HG03159 (cell line): ENCODE measurements around the gene NBPF1.
"Not testable (repeated sequence)": the region's sequence is repeated elsewhere in the genome, so short reads cannot be mapped to it uniquely, and the experiment has no call there.

ENCODE experiments used
- ATAC-seq: cut with Tn5 transposase; IDR thresholded peaks from one replicate; pipeline ENCODE4 v1.9.1; 2021; ENCODE audit warnings: mild to moderate bottlenecking, moderate library complexity; ENCODE audit not compliant: unreplicated experiment

NBPF1 gene

GRCh38 chr1:16623812-16624719 lies 10.7 kb upstream of the NBPF1 start:
- not testable (repeated sequence) for ATAC-seq

GRCh38 chr1:16623337-16623736 lies 10.0 kb upstream of the NBPF1 start:
- not testable (repeated sequence) for ATAC-seq

GRCh38 chr1:16621681-16622315 lies 8.4 kb upstream of the NBPF1 start:
- ATAC-seq = not testable (repeated sequence)

GRCh38 chr1:16621300-16621658 lies 7.9 kb upstream of the NBPF1 start:
- no peak for ATAC-seq

- ATAC-seq = not testable (repeated sequence)
Measured at GRCh38 chr1:16619803-16620501, 6.6 kb upstream of the NBPF1 start.

GRCh38 chr1:16618719-16619118 lies 5.4 kb upstream of the NBPF1 start:
- ATAC-seq = no peak

GRCh38 chr1:16617778-16618580 lies 4.6 kb upstream of the NBPF1 start:
- no peak for ATAC-seq

GRCh38 chr1:16617114-16617631 lies 3.8 kb upstream of the NBPF1 start:
- no peak for ATAC-seq

- no peak for ATAC-seq
Measured at GRCh38 chr1:16615253-16616252, 2.2 kb upstream of the NBPF1 start.

- ATAC-seq = no peak
Measured at GRCh38 chr1:16614361-16615252, 1.2 kb upstream of the NBPF1 start.

- no peak for ATAC-seq
Measured at GRCh38 chr1:16612332-16613172, 812 bp downstream of the NBPF1 start.

- not testable (repeated sequence) for ATAC-seq
Measured at GRCh38 chr1:16611981-16612331, 1.4 kb downstream of the NBPF1 start.

- ATAC-seq = not testable (repeated sequence)
Measured at GRCh38 chr1:16611164-16611563, 2.2 kb downstream of the NBPF1 start.

GRCh38 chr1:16610553-16610952 lies 2.8 kb downstream of the NBPF1 start:
- ATAC-seq = not testable (repeated sequence)

- not testable (repeated sequence) for ATAC-seq
Measured at GRCh38 chr1:16609761-16610160, 3.6 kb downstream of the NBPF1 start.

GRCh38 chr1:16608838-16609560 lies 4.4 kb downstream of the NBPF1 start:
- ATAC-seq = no peak
